ENCODE measurements around the gene SH3PXD2B. TPM values are rescaled to one million over a fixed set of nuclear protein-coding genes. Genes with fewer than 3 reads are reported as not detected.

SH3PXD2B gene
- total RNA-seq, 1 experiment from 2014 or later, result 64.1 TPM

GRCh38 chr5:172319708-172320441, 134.4 kb downstream of the SH3PXD2B start:
- H3K27ac Mint-ChIP-seq, result no peak overlapping the region
- TF ChIP-seq MYBL2 (CRISPR knock-in tag; IDR thresholded peaks at IDR 0.05) (no peak), ZNF138 (CRISPR knock-in tag; conservative IDR thresholded peaks at IDR 0.05) (no peak), ZNF532 (CRISPR knock-in tag; IDR thresholded peaks at IDR 0.05; ENCODE audit: borderline replicate concordance) (no peak), ATF1 (CRISPR knock-in tag; IDR thresholded peaks at IDR 0.05) (no peak), JUN (CRISPR knock-in tag; IDR thresholded peaks at IDR 0.05) (no peak), STAT6 (CRISPR knock-in tag; conservative IDR thresholded peaks at IDR 0.05; ENCODE audit: low read depth) (no peak), ZBTB21 (CRISPR knock-in tag; IDR thresholded peaks at IDR 0.05; ENCODE audit: borderline replicate concordance) (no peak), NR3C1 (CRISPR knock-in tag; conservative IDR thresholded peaks at IDR 0.05; ENCODE audit: low read depth) (no peak), NR2C2 (CRISPR knock-in tag; IDR thresholded peaks at IDR 0.05) (no peak)
- TF ChIP-seq, protein P1, sequence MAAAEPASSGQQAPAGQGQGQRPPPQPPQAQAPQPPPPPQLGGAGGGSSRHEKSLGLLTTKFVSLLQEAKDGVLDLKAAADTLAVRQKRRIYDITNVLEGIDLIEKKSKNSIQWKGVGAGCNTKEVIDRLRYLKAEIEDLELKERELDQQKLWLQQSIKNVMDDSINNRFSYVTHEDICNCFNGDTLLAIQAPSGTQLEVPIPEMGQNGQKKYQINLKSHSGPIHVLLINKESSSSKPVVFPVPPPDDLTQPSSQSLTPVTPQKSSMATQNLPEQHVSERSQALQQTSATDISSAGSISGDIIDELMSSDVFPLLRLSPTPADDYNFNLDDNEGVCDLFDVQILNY (CRISPR knock-in tag; IDR thresholded peaks at IDR 0.05), result no peak
- TF ChIP-seq, protein P2, sequence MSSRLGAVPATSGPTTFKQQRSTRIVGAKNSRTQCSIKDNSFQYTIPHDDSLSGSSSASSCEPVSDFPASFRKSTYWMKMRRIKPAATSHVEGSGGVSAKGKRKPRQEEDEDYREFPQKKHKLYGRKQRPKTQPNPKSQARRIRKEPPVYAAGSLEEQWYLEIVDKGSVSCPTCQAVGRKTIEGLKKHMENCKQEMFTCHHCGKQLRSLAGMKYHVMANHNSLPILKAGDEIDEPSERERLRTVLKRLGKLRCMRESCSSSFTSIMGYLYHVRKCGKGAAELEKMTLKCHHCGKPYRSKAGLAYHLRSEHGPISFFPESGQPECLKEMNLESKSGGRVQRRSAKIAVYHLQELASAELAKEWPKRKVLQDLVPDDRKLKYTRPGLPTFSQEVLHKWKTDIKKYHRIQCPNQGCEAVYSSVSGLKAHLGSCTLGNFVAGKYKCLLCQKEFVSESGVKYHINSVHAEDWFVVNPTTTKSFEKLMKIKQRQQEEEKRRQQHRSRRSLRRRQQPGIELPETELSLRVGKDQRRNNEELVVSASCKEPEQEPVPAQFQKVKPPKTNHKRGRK (CRISPR knock-in tag; IDR thresholded peaks at IDR 0.05; ENCODE audit: borderline replicate concordance), result no peak
- TF ChIP-seq, protein P3, sequence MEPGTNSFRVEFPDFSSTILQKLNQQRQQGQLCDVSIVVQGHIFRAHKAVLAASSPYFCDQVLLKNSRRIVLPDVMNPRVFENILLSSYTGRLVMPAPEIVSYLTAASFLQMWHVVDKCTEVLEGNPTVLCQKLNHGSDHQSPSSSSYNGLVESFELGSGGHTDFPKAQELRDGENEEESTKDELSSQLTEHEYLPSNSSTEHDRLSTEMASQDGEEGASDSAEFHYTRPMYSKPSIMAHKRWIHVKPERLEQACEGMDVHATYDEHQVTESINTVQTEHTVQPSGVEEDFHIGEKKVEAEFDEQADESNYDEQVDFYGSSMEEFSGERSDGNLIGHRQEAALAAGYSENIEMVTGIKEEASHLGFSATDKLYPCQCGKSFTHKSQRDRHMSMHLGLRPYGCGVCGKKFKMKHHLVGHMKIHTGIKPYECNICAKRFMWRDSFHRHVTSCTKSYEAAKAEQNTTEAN (CRISPR knock-in tag; IDR thresholded peaks at IDR 0.05), result no peak
- no peaks in the 10 kb centered on the region for H3K4me1 Mint-ChIP-seq
- no peak overlapping the region for H3K4me3 Mint-ChIP-seq
- POLR2A ChIA-PET, result no interaction called here
- no peaks in the 10 kb centered on the region; the same call in 1 of the 2 replicates for H3K27me3 Mint-ChIP-seq (ENCODE audit: low read depth)
- H3K9me3 Mint-ChIP-seq, result peaks cover 5% of the 10 kb centered on the region; the same call in 1 of the 2 replicates
- ATAC-seq, result no peak
- H3K36me3 Mint-ChIP-seq, result no peaks in the 10 kb centered on the region
- DNase-seq (ENCODE audit: low spot score), result no peak
- CTCF ChIA-PET, result interaction anchor here (1.1 kb wide), 2 partner anchors 17 to 131 kb away, joined by 3 read pairs; no protein-coding TSS in a partner anchor
